Type B pancreatic cell (in vitro differentiated cells): ENCODE results near the gene STARD7. TPM values are rescaled to one million over a fixed set of nuclear protein-coding genes. Genes with fewer than 3 reads are reported as not detected.

ENCODE experiments used
- DNase-seq: peaks from one replicate; pipeline ENCODE4 v3.0.0; 2021; ENCODE audit warnings: mixed read lengths; ENCODE audit not compliant: unreplicated experiment; ENCODE audit errors: extremely low spot score
- H3K27ac Mint-ChIP-seq: 2 replicates; pipeline ENCODE4 v1.8.0; 2021; ENCODE audit warnings: mild to moderate bottlenecking, mixed read lengths
- H3K27me3 Mint-ChIP-seq: 2 replicates; pipeline ENCODE4 v1.8.0; 2021; ENCODE audit warnings: mixed read lengths
- H3K36me3 Mint-ChIP-seq: 2 replicates; pipeline ENCODE4 v1.8.0; 2021; ENCODE audit warnings: mixed read lengths
- H3K4me1 Mint-ChIP-seq: one replicate; pipeline ENCODE4 v1.8.0; 2021; ENCODE audit warnings: mixed read lengths; ENCODE audit not compliant: unreplicated experiment
- H3K4me3 Mint-ChIP-seq: 2 replicates; pipeline ENCODE4 v1.8.0; 2021; ENCODE audit warnings: mild to moderate bottlenecking, mixed read lengths
- H3K9me3 Mint-ChIP-seq: 2 replicates; pipeline ENCODE4 v1.8.0; 2021; ENCODE audit warnings: mixed read lengths
- total RNA-seq: library from RNA; stranded (reverse); gene quantifications from 2 replicates; pipeline ENCODE4 v1.2.1, GENCODE V29; 2021; ENCODE audit warnings: low replicate concordance
- TF ChIP-seq, protein P1 (sequence below): fragments of 200-600 bp; sonication (generic); conservative IDR thresholded peaks from 2 replicates; pipeline ENCODE4 v1.5.0; 2021; ENCODE audit warnings: antibody characterized with exemption, mild to moderate bottlenecking

STARD7 gene
- total RNA-seq, 1 donor from 2014 or later: 146 TPM

DNA sequence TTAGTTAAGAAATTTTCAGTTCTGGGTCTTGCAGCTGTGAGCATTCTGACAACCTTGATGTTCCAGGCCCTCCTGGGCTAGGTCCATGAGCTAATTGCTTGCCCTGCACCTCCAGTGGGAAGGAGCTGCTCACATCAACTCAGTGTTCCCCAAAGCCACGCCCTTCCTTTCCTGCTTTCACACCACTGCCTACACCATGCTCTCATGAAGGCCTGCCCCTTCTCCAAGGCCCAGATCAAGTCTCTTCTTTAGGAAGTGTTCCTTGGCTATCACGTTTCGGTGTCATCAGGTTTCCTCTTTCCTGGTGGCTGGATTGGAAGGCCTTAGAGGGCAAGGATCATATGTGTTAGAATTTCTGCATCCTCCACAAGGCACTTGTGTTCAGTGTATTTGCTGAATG lies 38.4 kb upstream of the STARD7 start:
- Mint-ChIP-seq H3K27me3 (no peaks in the 10 kb centered on the region), H3K4me1 (peaks cover 29% of the 10 kb centered on the region), H3K36me3 (peaks cover 1% of the 10 kb centered on the region), H3K4me3 (no peak overlapping the region), H3K9me3 (no peaks in the 10 kb centered on the region), H3K27ac (no peak overlapping the region)
- TF ChIP-seq, protein P1, sequence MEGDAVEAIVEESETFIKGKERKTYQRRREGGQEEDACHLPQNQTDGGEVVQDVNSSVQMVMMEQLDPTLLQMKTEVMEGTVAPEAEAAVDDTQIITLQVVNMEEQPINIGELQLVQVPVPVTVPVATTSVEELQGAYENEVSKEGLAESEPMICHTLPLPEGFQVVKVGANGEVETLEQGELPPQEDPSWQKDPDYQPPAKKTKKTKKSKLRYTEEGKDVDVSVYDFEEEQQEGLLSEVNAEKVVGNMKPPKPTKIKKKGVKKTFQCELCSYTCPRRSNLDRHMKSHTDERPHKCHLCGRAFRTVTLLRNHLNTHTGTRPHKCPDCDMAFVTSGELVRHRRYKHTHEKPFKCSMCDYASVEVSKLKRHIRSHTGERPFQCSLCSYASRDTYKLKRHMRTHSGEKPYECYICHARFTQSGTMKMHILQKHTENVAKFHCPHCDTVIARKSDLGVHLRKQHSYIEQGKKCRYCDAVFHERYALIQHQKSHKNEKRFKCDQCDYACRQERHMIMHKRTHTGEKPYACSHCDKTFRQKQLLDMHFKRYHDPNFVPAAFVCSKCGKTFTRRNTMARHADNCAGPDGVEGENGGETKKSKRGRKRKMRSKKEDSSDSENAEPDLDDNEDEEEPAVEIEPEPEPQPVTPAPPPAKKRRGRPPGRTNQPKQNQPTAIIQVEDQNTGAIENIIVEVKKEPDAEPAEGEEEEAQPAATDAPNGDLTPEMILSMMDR: no peak
- DNase-seq: no peak

- H3K27me3 Mint-ChIP-seq: no peaks in the 10 kb centered on the region
- no peaks in the 10 kb centered on the region for H3K9me3 Mint-ChIP-seq
- TF ChIP-seq, protein P1: no peak
- H3K4me3 Mint-ChIP-seq: no peak overlapping the region
- no peak for DNase-seq
- peaks cover 22% of the 10 kb centered on the region for H3K4me1 Mint-ChIP-seq
- H3K36me3 Mint-ChIP-seq: no peaks in the 10 kb centered on the region
- H3K27ac Mint-ChIP-seq: no peak overlapping the region
Measured at GRCh38 chr2:96245609-96246390, 37.2 kb upstream of the STARD7 start.

GRCh38 chr2:96243843-96244242 lies 35.2 kb upstream of the STARD7 start:
- DNase-seq: no peak
- no peak overlapping the region for H3K4me3 Mint-ChIP-seq
- TF ChIP-seq, protein P1: no peak
- no peak overlapping the region for H3K27ac Mint-ChIP-seq
- H3K4me1 Mint-ChIP-seq: peaks cover 10% of the 10 kb centered on the region
- H3K27me3 Mint-ChIP-seq: no peaks in the 10 kb centered on the region
- no peaks in the 10 kb centered on the region for H3K36me3 Mint-ChIP-seq
- H3K9me3 Mint-ChIP-seq: no peaks in the 10 kb centered on the region

DNA sequence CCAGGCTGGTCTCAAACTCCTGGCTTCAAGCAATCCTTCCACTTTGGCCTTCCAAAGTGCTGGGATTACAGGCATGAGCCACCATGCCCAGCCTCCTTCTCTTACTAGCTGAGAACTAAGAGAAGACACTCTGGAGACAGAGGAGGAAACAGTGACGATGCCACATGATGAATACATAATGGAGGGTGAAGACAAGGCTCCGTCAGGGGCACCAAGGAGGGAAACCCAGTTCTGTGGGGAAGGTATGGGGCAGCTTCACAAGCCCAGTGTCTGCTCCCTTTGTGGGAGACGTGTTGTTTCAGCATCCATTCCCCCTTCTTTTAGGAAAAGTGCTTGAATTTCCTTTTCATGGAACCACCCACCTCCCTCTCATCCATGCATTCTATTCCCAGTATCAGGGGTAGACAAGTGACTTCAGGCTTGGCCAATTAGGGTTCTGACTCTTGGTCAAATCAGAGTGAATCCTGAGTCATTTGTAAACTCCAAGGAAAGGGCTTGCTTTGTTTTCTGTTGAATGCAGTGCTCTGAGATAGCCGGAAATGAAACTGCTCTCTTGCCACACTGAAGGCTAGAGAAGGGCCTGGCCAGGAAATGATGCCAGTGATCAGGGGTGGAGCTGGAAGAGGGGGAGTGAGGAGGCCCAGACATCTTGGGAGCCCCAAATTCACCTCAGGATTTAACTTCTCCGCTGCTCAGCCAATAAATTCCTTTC lies 33.4 kb upstream of the STARD7 start:
- Mint-ChIP-seq H3K36me3 (peaks cover 2% of the 10 kb centered on the region), H3K27ac (no peak overlapping the region), H3K4me1 (peaks cover 3% of the 10 kb centered on the region), H3K27me3 (no peaks in the 10 kb centered on the region), H3K4me3 (no peak overlapping the region), H3K9me3 (no peaks in the 10 kb centered on the region)
- TF ChIP-seq, protein P1: no peak
- no peak for DNase-seq

DNA sequence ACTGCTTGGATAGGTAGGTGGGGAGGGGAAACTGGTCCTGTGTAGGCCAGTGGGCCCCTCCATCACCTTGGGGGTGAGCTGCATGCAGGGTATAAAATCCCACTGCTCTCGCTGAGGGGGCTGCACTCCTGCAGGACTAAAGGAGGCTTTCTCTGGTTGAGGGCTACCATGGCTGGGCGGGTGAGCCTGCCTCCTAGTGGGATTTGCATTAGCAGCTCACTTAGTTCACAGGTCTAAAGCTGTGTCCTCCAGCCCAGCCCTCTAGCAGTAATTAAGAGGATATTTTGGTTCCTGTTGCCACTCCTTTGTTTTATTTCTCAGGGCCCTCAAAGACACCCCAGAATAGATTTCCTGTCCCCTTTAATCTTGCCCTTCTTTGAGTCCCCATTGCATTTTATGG lies 32.6 kb upstream of the STARD7 start:
- no peak overlapping the region for H3K4me3 Mint-ChIP-seq
- TF ChIP-seq, protein P1: no peak
- no peaks in the 10 kb centered on the region for H3K4me1 Mint-ChIP-seq
- H3K36me3 Mint-ChIP-seq: peaks cover 4% of the 10 kb centered on the region
- no peaks in the 10 kb centered on the region for H3K9me3 Mint-ChIP-seq
- no peak overlapping the region for H3K27ac Mint-ChIP-seq
- H3K27me3 Mint-ChIP-seq: no peaks in the 10 kb centered on the region
- no peak for DNase-seq
